DMS53 (cell line): ENCODE data around the gene PKLR.
"Not testable (repeated sequence)": the region's sequence is repeated elsewhere in the genome, so short reads cannot be mapped to it uniquely, and the experiment has no call there.

ENCODE experiments used
- DNase-seq: peaks from one replicate; lab custom pipeline; 2025; lab: John Stamatoyannopoulos, UW

The PKLR gene

GRCh38 chr1:155301342-155301841 lies at the start of gene PKLR:
Gene PKLR (minus strand): TSS chr1:155301438. CDS start chr1:155301395, 43 bp downstream.
- no peak for DNase-seq

GRCh38 chr1:155342842-155343241 lies 41.6 kb upstream of the PKLR start:
- DNase-seq: no peak

- no peak for DNase-seq
Measured at GRCh38 chr1:155339515-155340097, 38.4 kb upstream of the PKLR start.

DNA sequence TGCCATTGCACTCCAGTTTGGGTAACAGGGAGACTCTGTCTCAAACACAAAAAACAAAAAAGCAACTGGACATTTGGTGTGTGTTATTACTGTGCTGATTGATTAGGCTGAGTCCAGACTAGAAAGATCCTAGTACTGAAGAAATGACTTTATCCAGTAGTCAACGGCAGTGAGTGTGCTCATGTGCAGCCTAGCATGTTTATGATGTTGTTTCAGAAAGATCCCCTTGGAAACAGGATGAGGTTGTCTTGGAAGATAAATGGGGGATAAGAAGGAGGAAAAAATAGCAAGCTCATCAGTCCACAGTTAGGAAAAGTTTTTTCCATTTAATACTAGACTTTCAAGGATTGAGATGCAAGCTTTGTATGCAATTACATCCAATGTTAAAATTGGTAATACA lies 33.7 kb upstream of the PKLR start:
- DNase-seq: no peak

DNA sequence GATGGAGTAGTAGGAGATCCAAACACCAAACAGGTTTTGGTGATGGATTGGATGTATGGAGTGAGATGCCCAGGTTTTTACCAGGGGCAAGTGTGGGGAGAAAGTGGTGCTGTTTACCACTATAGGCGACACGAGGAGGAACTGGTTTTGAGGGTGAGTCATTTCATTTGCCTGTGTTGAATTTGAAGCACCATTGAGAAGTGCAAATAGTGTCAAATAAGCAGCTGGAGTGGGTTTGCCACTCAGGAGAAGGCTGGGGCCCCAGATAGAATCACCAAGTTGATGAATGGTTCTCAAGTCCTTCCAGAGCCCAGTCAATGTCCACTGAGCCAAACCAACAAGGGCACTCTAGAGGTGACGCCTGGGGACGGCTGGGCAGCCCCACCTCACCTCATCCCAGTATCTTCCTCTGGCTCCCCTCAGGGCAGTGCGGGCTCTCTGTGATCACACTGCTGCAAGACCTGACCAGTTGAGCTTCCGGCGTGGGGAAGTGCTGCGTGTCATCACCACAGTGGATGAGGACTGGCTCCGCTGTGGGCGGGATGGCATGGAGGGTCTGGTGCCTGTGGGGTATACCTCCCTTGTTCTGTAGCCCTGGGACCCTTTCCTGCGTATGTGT lies 28.9 kb upstream of the PKLR start:
- peak; percentile 99 for DNase-seq

GRCh38 chr1:155328856-155329255 lies 27.6 kb upstream of the PKLR start:
- not testable (repeated sequence) for DNase-seq

- DNase-seq: no peak
Measured at GRCh38 chr1:155327981-155328380, 26.7 kb upstream of the PKLR start.

- no peak for DNase-seq
Measured at GRCh38 chr1:155326631-155327037, 25.4 kb upstream of the PKLR start.

GRCh38 chr1:155326020-155326526 lies 24.8 kb upstream of the PKLR start:
- no peak for DNase-seq

DNA sequence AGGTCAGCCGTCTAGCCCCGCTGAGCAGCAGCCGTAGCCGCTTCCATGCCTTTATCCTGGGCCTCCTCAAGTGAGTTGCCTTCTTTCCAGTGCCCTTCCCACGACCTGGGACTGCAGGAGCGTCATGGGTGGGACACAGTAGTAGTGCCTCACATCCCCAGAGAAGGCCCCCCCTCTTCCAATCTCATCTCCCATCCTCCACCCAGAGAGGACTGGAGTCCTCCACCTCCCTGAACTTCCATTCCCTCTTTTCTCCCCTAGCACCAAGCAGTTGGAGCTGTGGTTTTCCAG lies 24.3 kb upstream of the PKLR start:
- no peak for DNase-seq

DNA sequence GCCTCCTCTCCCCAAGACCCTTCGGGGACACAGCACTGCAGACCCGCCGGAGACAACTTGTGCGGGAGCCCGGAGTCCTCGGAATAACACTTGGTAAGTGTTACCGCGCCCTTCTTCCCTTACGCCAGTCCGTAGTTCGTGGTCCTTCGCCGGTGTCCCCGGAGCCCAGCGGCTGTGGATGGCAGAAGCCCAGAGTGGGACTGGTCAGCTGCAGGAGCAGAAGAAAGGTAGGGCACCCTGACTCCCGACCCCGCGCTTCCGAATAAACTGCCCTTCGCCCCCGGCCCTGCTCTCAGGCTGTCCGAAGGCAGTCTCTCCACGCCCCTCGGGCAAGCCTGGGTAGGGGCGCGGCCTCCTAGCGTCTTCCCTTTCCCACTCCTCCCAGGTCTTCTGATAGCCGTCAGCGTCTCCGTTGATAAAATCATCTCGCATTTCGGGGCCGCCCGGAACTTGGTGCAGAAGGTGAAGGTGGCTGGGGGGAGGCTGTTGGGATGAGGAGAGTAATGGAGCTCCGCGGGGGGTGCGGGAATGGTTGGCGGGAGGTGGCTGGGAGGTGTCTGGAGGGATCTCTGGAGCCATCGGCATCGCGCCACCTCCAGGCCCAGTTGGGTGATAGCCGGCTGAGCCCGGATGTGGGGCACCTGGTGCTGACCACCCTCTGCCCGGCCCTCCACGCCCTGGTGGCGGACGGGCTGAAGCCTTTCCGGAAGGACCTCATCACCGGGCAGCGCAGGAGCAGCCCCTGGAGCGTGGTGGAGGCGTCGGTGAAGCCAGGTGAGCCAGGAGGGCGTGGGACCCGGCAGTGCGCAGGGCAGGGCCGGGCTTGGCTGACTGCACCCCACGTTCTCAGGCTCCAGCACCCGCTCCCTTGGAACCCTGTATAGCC lies 23.7 kb upstream of the PKLR start:
- peak; percentile 81 for DNase-seq

DNA sequence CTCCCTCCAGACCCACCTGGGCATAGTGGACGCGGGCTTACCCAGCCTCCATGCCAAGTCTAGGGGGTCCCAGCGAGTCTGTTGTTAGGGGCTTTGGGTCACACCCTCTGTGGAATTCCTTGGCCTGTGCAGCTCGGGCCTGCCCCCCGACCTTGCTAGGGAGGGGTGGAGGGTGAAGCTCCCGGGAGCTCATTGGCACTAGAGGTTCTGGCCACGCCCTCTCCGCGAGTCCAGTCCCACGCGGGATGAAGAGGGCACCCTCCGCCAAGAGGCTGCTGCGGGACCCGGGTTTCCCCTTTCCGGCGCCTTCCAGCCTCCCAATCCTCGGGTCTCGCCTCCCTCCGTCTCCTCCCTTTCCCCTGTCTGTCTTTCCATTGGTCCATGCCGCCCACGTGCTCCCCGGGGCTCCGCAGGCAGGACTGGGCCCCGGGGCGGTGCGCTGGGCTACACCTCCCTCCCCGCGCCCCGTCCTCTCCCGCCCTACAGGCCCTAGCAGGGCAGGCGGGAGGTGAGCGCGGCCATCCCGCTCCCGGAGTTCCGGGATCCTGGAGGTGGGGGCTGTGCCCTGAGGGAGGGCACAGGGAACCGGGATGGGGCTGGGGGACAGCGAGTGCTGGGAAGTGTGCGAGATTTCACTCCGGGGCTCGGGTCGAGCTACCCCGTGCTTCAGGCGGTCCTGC lies 22.9 kb upstream of the PKLR start:
- DNase-seq: peak; percentile 98

- peak; percentile 94 for DNase-seq
Measured at GRCh38 chr1:155323729-155324036, 22.4 kb upstream of the PKLR start.

DNA sequence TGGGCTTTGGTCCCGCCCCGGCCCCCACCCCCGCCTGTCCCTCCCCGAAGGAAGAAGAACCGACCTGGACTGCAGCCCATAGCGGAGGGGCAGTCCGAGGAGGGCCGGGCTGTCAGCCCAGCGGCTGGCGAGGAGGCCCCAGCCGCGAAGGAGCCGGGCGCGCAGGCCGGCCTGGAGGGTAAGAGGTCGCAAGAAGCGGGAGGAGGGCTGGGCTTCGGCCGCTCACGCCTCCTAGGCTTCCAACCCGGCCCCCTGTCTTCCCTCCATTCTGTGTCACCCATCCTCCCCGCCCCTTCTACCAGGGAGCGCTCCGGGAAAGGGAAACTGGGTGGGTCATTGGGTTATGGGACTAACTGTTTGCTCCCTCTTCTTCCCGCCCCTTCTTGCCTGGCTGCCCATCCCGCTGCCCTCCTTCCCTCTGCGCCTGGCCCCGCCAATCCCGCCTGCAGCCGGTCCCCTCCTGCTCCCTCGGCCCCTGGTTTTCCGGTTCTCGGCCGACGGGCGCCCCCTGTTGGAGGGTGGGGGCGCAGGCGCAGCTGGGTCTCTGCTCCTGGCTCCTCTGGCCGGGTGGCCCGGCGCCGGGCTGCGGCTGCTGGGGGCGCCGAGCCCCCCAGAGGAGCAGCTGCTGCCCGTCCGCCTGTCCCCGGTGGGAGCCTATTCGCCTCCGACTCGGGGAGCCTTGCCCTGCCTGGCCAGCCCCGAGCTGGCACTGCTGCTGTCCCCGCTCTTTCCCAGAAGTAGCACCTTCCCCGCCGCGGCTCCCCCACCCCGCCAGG lies 21.9 kb upstream of the PKLR start:
- peak; percentile 97 for DNase-seq

GRCh38 chr1:155322571-155322952 lies 21.3 kb upstream of the PKLR start:
- peak; percentile 59 for DNase-seq

- peak; percentile 67 for DNase-seq
Measured at GRCh38 chr1:155321639-155322503, 20.6 kb upstream of the PKLR start.

DNA sequence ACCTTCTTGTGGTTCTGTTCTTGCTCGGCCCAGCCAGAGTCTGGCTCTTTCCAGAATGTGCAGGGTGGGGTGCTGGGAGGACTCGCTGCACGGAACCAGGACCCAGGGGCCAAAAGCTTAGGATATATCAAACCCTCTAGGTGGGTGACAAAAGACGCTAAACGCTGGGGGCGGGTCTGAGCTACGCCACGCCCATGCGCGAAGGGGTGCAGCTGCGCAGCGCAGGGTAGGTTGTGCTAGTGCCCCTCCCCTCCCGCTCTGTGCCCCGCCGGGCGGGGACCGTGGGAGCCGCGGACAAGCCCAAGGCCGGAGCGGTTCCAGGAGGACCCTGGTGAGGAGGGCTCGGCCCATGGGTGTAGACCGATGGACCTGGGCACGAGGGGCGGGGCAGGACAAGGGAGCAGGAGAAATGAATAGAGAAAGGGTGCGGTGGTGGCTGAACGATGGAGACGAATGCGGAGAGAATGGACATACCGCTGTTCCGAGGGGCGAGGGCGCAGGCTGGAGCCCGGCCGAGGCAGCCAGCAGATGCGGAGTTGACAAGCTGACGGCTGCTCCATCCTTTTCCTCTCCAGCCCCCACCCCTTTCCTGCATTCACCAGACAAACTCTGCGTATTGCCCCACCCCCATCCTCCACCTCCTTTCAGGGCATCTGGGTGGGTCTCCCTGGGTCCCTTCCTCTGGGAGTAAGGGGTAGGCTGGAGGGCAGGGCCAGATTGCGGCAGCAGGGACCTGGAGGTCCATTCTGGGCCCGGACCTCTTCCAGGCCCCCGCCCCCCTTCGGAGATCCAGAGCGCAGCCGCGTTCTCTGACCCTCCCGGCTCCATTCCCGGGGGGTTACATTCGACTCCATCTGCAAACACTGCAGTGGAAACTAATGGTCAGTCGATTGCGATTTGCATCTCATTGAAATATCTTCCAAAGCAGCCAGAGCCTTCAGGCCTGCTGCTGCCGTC lies 19.7 kb upstream of the PKLR start, which contains the start of gene RUSC1:
RUSC1 (plus strand) TSS at position 234 of the 957 bp plus-strand sequence. CDS start 880 bp downstream, outside the sequence.
- DNase-seq: no peak

- no peak for DNase-seq
Measured at GRCh38 chr1:155320252-155320651, 19.0 kb upstream of the PKLR start.

DNA sequence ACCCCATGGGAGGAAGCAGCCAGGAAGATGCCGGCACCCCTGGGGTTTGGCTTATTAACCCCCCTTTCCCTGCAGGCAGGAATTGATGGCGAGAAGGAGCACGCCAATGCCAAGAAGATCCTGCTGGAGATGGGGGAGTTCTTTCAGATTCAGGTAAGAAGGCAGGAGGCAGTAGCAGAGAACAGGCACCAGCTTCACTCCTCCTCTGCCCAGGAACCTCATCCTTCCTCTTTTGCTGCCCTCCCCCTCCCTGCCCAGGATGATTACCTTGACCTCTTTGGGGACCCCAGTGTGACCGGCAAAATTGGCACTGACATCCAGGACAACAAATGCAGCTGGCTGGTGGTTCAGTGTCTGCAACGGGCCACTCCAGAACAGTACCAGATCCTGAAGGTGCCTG lies 18.3 kb upstream of the PKLR start:
- no peak for DNase-seq
